ENCODE data around the gene CLIP1. TPM values are rescaled to one million over a fixed set of nuclear protein-coding genes. Genes with fewer than 3 reads are reported as not detected.

CLIP1 gene
- total and polyA plus RNA-seq, 2 of the 13 experiments (the other 11 are each of a cell fraction or from before 2014, with no cell fraction given): 28.9 to 43.7 TPM

DNA sequence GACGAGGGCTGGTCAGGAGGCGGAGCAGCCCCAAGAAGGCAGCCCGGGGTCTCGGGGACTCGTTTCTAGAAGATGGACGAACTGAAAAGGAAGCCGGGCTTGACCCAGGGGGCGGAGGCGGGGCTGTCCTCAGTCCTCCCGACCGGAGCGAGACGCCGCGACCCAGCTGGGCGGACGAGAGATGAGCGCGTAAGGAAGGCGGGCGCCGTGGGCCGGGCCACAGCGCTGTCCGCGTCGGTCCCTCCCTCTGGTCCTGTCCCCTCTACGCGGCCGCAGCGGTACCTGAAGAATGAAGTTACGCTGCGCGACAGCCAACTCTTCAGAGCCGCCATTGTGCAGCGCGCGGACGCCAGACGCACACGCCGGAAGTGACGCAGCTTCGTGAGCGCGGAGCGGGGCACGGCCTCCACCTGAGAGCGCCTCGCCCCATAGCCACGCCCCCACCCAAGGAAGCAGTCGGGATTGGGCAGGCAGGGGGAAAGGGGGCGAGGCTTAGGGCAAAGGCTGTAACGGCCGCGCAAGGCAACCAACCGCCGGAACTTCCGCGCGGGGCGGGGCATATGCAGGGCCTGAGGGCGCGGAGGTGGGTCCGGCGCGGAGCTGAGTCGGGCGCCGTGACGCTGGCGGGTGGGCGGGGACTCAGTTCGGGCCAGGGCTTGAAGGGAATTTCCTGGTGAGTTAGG, 196.6 kb downstream of the CLIP1 start, which contains the start of gene DIABLO:
Gene DIABLO, minus strand, starts transcription at position 370 of the 683 bp plus-strand sequence. Its CDS starts 38 bp downstream, at position 332.
- DNase-seq (ENCODE audit: low spot score): peak; percentile 98
- no peak within 1 kb of the TSS for H2AFZ ChIP-seq (ENCODE audit: low read length)
- POLR2A ChIA-PET: interaction anchor here (0.6 to 1.5 kb wide), 18 partner anchors 9 to 873 kb away, joined by 3 to 8 read pairs (median 4); partner anchors contain the start of genes B3GNT4, KNTC1, RSRC2 and VPS33A
- peaks cover 15% of the 10 kb centered on the region; the same call in 1 of the 2 replicates for H4K20me1 ChIP-seq (ENCODE audit: insufficient read depth, low read length)
- peak within 1 kb of the TSS; percentile 98 for H3K9ac ChIP-seq (ENCODE audit: insufficient read depth, low read depth, low read length)
- H3K36me3 ChIP-seq (replicated peaks in 1 of 2; ENCODE audit: control insufficient read depth in 1 of 2, insufficient read depth in 2 of 2, low read length in 2 of 2): peaks cover 7 to 29% of the 10 kb centered on the region in 2 experiments; a peak in 4 of 5 replicates
- peak within 1 kb of the TSS; percentile 93 to 99 (median 96) for H3K4me3 ChIP-seq (replicated peaks in 1 of 3; ENCODE audit: insufficient read depth in 1 of 3, low read depth in 2 of 3, low read length in 3 of 3)
- peaks cover 25% of the 10 kb centered on the region for H3K4me1 ChIP-seq (ENCODE audit: insufficient read depth, low read length)
- BruUV-seq (replicated peaks): no TSS peak
- CTCF ChIA-PET (ENCODE audit: low intra/inter-chr PET ratio, low total read pairs): no interaction called here
- in situ Hi-C loops (cut with HindIII; ENCODE audit: extremely low pct_ligation_motif_present, low pct_unique_long_range_greater_than_20kb): no loop called here
- H3K27me3 ChIP-seq (ENCODE audit: control insufficient read depth in 1 of 2, insufficient read depth in 2 of 2, low read length in 2 of 2): no peaks in the 10 kb centered on the region; a peak in 1 of 5 replicates
- peak within 1 kb of the TSS; percentile 82 for H3K4me2 ChIP-seq (ENCODE audit: low read depth, low read length)
- intact Hi-C loops (cut with micrococcal nuclease; ENCODE audit: unreplicated experiment): no loop called here
- H3K9me3 ChIP-seq (ENCODE audit: low read length): no peaks in the 10 kb centered on the region
- peak within 1 kb of the TSS; percentile 92 for H3K27ac ChIP-seq (ENCODE audit: extremely low read length, insufficient read depth, low read length)
- ATAC-seq: peak; percentile 95
- peak; percentile 88 for FAIRE-seq
- peaks cover 31% of the 10 kb centered on the region for H3K79me2 ChIP-seq (ENCODE audit: insufficient read depth, low read length)
- 0% methylated on average over 4 of the region's 74 CpGs for WGBS (ENCODE audit: low lambda C conversion rate)
- peak; percentile 84; the same call in 1 of the 2 replicates for TF ChIP-seq TOPORS (CRISPR knock-in tag; IDR thresholded peaks at IDR 0.05)
- TF ChIP-seq CCDC6 (CRISPR knock-in tag; IDR thresholded peaks at IDR 0.05): no peak; the same call in none of the 2 replicates
- TF ChIP-seq ZFP82 (CRISPR knock-in tag; IDR thresholded peaks at IDR 0.05; ENCODE audit: borderline replicate concordance): no peak
- no peak for TF ChIP-seq ATRX (CRISPR knock-in tag; IDR thresholded peaks at IDR 0.05; ENCODE audit: borderline replicate concordance)
- TF ChIP-seq FOXK1 (CRISPR knock-in tag; IDR thresholded peaks at IDR 0.05; ENCODE audit: borderline replicate concordance, low read depth): peak; percentile 72
- peak; percentile 67; the same call in 1 of the 2 replicates for TF ChIP-seq ZNF441 (CRISPR knock-in tag; IDR thresholded peaks at IDR 0.05; ENCODE audit: borderline replicate concordance)
- TF ChIP-seq ZZZ3 (CRISPR knock-in tag; IDR thresholded peaks at IDR 0.05; ENCODE audit: borderline replicate concordance): peak; percentile 51; the same call in 1 of the 2 replicates
- TF ChIP-seq HDAC2 (CRISPR knock-in tag; IDR thresholded peaks at IDR 0.05): peak; percentile 70
- TF ChIP-seq ESRRA (CRISPR knock-in tag; IDR thresholded peaks at IDR 0.05; ENCODE audit: low read depth): 0 out of 2 replicates have a peak, but pooled peaks have one; percentile 51
- TF ChIP-seq CHCHD3 (CRISPR knock-in tag; IDR thresholded peaks at IDR 0.05): 0 out of 2 replicates have a peak, but pooled peaks have one; percentile 29
- peak; percentile 44; the same call in 1 of the 2 replicates for TF ChIP-seq ZNF317 (CRISPR knock-in tag; IDR thresholded peaks at IDR 0.05)
- TF ChIP-seq, protein P1, sequence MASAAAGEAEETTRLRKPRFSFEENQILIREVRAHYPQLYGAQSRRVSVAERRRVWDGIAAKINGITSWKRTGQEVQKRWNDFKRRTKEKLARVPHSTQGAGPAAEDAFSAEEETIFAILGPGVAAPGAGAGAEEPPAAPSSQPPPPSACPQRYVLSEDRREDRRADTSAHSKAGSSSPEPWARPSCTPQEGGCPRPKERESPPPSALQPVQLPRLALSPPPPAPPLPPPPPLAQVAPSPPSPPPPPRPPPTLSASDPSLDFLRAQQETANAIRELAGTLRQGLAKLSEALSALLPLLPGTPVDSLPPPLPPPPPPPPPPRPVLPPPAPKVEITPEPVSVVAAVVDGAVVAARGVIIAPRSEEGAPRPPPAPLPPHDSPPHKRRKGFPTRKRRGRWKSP (CRISPR knock-in tag; IDR thresholded peaks at IDR 0.05): peak; percentile 91
- TF ChIP-seq, protein P2, sequence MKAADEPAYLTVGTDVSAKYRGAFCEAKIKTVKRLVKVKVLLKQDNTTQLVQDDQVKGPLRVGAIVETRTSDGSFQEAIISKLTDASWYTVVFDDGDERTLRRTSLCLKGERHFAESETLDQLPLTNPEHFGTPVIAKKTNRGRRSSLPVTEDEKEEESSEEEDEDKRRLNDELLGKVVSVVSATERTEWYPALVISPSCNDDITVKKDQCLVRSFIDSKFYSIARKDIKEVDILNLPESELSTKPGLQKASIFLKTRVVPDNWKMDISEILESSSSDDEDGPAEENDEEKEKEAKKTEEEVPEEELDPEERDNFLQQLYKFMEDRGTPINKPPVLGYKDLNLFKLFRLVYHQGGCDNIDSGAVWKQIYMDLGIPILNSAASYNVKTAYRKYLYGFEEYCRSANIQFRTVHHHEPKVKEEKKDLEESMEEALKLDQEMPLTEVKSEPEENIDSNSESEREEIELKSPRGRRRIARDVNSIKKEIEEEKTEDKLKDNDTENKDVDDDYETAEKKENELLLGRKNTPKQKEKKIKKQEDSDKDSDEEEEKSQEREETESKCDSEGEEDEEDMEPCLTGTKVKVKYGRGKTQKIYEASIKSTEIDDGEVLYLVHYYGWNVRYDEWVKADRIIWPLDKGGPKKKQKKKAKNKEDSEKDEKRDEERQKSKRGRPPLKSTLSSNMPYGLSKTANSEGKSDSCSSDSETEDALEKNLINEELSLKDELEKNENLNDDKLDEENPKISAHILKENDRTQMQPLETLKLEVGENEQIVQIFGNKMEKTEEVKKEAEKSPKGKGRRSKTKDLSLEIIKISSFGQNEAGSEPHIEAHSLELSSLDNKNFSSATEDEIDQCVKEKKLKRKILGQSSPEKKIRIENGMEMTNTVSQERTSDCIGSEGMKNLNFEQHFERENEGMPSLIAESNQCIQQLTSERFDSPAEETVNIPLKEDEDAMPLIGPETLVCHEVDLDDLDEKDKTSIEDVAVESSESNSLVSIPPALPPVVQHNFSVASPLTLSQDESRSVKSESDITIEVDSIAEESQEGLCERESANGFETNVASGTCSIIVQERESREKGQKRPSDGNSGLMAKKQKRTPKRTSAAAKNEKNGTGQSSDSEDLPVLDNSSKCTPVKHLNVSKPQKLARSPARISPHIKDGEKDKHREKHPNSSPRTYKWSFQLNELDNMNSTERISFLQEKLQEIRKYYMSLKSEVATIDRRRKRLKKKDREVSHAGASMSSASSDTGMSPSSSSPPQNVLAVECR (CRISPR knock-in tag; IDR thresholded peaks at IDR 0.05; ENCODE audit: borderline replicate concordance): peak; percentile 99
- TF ChIP-seq ATF1 (CRISPR knock-in tag; IDR thresholded peaks at IDR 0.05): peak; percentile 93
- TF ChIP-seq KLF16 (CRISPR knock-in tag; IDR thresholded peaks at IDR 0.05): peak in 1 of 2 experiments; percentile 81; a peak in 2 of 4 replicates
